Endothelial cell of hepatic sinusoid (primary cell): ENCODE data around the gene NFATC4.
"Not testable (repeated sequence)": the region's sequence is repeated elsewhere in the genome, so short reads cannot be mapped to it uniquely, and the experiment has no call there.

Source experiments
- in situ Hi-C: cut with HindIII; loops from 2 replicates; pipeline ENCODE4 v1.10.0; 2017; ENCODE audit warnings: low sequenced_read_pairs

NFATC4 gene

GRCh38 chr14:24365600-24366412 is 2.2 kb upstream of the NFATC4 start:
- in situ Hi-C loops: loop anchor here (5.0 kb wide), 1 partner anchor 51 kb away; no protein-coding TSS in a partner anchor

DNA sequence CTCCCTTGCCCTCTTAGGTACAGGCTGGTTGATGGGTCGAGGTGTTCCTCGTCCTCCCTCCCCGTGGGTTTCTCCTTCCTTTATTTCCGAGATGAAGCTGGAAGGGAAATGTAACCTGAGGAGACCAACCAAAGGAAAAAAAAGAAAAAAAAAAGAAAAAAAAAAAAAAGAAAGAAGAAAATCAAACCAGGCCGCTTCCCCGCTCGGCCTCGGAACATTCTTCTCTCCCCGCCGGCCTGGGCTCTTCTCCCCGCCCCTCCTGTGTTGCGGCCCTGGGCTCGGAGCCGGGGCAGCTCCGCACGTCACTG is 1.6 kb upstream of the NFATC4 start:
- in situ Hi-C loops: loop anchor here (5.0 kb wide), 1 partner anchor 51 kb away; no protein-coding TSS in a partner anchor

- in situ Hi-C loops: loop anchor here (5.0 kb wide), 1 partner anchor 50 kb away; no protein-coding TSS in a partner anchor
Observed at GRCh38 chr14:24366721-24367513, 1.1 kb upstream of the NFATC4 start.

DNA sequence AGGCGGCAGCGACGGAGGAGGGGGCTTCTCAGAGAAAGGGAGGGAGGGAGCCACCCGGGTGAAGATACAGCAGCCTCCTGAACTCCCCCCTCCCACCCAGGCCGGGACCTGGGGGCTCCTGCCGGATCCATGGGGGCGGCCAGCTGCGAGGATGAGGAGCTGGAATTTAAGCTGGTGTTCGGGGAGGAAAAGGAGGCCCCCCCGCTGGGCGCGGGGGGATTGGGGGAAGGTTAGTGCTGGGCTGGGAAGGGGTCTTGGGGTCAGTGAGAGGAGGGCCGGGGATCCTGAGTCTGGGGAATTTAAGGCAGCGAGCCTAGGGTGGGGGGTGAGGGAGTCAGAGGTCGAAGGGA is 203 bp downstream of the NFATC4 start:
- in situ Hi-C loops: loop anchor here (5.0 kb wide), 1 partner anchor 49 kb away; no protein-coding TSS in a partner anchor

GRCh38 chr14:24368562-24369252 is 723 bp downstream of the NFATC4 start:
- in situ Hi-C loops: loop anchor here (5.0 kb wide), 1 partner anchor 49 kb away; no protein-coding TSS in a partner anchor

DNA sequence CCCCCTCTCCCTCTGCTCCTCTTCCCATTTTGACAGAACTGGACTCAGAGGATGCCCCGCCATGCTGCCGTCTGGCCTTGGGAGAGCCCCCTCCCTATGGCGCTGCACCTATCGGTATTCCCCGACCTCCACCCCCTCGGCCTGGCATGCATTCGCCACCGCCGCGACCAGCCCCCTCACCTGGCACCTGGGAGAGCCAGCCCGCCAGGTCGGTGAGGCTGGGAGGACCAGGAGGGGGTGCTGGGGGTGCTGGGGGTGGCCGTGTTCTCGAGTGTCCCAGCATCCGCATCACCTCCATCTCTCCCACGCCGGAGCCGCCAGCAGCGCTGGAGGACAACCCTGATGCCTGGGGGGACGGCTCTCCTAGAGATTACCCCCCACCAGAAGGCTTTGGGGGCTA is 1.5 kb downstream of the NFATC4 start:
- in situ Hi-C loops: loop anchor here (5.0 kb wide), 1 partner anchor 48 kb away; no protein-coding TSS in a partner anchor

GRCh38 chr14:24369907-24370687 is 2.1 kb downstream of the NFATC4 start:
- in situ Hi-C loops: loop anchor here (5.0 kb wide), 1 partner anchor 47 kb away; no protein-coding TSS in a partner anchor

- in situ Hi-C loops: no loop called here
Observed at GRCh38 chr14:24370748-24371147, 2.8 kb downstream of the NFATC4 start.

DNA sequence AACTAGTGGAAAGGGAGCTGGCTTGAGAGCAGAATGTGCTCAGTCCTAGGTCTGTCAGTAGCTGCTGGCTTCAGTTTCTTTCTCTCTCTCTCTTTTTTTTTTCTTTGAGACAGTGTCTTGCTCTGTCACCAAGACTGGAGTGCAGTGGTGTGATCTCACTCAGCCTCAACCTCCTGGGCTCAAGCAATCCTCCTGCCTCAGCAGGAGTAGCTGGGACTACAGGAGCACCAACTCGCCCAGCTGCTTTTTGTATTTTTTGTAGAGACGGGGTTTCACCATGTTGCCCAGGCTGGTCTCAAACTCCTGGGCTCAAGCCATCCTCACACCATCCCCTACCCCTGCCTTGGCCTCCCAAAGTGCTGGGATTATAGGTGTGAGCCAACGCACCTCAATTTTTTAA is 3.6 kb downstream of the NFATC4 start:
- in situ Hi-C loops: not testable (repeated sequence)

DNA sequence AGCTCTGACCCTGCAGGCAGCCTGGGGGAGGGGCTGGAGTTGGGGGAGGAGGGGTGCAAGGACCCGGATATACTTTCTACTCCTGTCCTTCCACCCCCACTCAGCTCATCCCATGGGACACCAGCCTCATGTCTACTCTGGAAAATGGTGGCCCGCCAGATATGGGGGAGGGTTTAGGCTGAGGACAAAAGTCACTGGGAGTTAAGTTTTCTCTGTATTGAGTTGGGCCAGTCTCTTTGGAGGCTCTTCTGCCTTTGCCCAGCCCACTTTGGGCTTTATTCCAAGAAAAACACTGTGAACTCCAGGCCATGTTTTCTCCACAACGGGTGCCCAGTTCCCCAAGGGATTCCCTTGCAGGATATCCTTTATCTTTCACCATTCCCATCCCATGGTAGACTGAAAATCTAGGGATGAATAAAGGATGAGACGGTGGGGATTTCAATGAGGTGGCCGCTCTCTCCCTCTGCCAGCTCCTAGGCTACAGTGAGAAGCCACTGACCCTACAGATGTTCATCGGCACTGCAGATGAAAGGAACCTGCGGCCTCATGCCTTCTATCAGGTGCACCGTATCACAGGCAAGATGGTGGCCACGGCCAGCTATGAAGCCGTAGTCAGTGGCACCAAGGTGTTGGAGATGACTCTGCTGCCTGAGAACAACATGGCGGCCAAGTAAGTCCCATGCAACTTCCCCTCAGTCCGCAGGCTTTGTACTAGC is 4.9 kb downstream of the NFATC4 start:
- in situ Hi-C loops: no loop called here

DNA sequence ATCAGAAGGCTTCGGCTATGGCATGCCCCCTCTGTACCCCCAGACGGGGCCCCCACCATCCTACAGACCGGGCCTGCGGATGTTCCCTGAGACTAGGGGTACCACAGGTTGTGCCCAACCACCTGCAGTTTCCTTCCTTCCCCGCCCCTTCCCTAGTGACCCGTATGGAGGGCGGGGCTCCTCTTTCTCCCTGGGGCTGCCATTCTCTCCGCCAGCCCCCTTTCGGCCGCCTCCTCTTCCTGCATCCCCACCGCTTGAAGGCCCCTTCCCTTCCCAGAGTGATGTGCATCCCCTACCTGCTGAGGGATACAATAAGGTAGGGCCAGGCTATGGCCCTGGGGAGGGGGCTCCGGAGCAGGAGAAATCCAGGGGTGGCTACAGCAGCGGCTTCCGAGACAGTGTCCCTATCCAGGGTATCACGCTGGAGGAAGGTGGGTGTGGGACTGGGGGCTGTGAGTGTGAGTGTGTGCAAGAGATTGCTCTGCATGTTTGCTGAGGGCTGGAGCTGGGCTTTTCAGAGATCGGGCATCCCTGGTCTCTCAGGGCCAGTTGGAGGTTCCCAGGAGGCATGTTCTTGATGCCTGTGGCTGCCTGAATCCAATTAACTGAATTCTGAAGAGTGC is 8.6 kb downstream of the NFATC4 start:
- in situ Hi-C loops: no loop called here

DNA sequence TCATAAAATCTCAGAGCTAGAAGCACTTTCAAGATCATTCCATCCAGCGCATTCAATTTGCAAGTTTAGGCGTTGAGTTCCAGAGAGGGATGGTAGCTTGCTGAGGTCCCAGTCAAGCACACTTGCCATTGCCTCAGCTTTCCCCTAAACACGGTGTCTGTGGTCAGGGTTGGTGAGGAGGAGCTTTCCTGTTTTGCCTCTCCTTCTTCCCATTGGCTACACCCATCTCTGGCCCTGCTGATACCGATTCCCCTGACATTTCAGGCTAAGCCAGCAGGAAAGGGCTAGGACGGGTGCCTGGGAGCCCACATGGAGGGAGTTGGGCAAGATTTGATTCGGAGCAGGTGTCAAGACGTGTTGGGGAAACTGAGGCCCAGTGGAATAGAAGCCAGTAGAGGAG is 9.1 kb downstream of the NFATC4 start:
- in situ Hi-C loops: no loop called here

DNA sequence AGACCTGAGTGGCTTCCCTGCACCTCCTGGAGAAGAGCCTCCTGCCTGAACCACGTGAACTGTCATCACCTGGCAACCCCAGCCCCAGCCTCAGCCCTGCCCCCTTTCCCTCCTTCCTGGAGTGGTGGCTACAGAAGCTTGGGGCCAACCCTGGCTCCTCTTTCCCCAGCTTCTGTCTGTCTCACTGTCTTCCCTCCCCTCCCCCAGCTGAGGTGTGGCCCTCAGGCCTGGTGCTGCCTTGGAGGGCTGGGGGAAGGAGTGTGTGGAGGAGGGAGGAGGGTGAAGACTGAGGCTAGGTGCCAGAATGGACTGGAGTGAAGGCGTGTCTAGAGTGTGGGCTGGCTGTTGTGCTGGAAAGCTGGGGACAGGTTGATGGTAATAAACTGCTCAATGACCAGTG is 9.7 kb downstream of the NFATC4 start:
- in situ Hi-C loops: no loop called here

DNA sequence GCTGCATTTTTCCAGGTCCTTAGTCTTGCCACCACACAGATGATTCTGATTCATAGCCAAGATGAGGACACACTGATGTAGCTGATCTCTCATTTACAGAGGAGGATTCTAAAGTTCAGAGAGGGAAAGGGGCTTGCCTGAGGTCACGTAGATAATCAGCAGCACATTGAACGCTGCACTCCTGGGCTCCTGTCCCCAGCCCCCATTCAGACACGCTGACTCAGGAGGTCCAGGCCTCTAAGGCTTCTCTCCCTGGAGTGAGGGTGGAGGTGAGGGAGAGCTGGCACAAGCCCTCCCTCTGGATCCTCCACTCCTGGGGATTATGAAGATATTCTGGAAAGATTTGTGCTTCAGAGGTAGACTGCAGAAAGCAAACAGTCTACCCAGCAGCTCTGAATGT is 10.3 kb downstream of the NFATC4 start:
- in situ Hi-C loops: no loop called here

GRCh38 chr14:24378981-24379906 is 11.3 kb downstream of the NFATC4 start:
- in situ Hi-C loops: no loop called here

DNA sequence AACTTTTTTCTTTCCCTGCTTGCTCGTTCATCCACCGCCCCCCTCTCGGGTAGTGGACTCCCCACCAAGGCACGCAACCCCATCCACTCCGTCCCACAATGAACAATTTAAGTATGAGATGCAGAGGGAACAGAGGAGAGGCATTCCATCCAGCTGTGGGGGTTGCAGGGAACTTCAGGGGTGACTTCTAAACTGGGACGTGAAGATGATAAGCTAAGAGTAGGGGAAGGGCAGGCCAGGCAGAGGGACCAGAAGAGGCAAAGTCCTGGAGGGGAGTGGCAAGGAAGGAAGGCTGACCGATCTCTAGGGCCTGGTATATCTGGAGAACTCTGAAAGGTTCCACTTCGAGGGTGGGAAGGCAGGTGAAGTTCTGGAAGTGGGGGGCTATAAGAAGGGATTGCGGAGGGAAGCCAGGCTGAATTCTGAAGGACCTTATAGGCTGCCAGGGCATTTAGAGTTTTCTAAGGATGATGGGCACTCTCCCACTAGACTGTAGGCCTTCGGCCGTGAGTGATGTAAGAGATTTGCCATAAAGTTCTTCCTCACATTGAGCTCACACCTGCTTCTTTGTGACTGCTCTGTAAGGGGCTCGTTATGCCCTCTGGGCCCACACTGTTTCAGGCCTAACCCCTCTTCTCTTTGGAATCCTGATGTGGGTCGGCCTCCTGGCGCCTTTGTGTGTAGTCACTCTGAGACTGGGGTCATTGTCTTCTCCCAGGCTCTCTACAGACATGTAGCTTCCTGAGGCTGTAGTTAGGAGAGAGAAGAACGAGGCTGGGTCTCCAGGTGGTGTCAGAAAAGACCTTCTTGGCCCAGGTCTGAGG is 12.1 kb downstream of the NFATC4 start:
- in situ Hi-C loops: no loop called here

- in situ Hi-C loops: no loop called here
Observed at GRCh38 chr14:24381363-24382063, 13.5 kb downstream of the NFATC4 start.
